Transverse colon (tissue), 4 donors: Measurements from ENCODE around the gene DOK1. TPM values are rescaled to one million over a fixed set of nuclear protein-coding genes. Genes with fewer than 3 reads are reported as not detected.

Source experiments
- DNase-seq: peaks from one replicate; pipeline ENCODE4 v3.0.0-alpha.2; 2019
- H3K27ac ChIP-seq, 4 donors: fragments of 200-600 bp; sonication (generic); 2 replicates each; pipeline ENCODE4 v1.5.1; 2016 to 2018; ENCODE audit warnings: inconsistent platforms in 4 of 4
- H3K27me3 ChIP-seq: fragments of 200-600 bp; sonication (generic); 2 replicates; pipeline ENCODE4 v1.5.1; 2017; ENCODE audit warnings: inconsistent platforms
- H3K36me3 ChIP-seq, 4 donors: fragments of 200-600 bp; sonication (generic); 2 replicates each; pipeline ENCODE4 v1.5.1; 2017 to 2019; ENCODE audit warnings: inconsistent platforms in 4 of 4
- H3K4me1 ChIP-seq, 4 donors: fragments of 200-600 bp; sonication (generic); 2 replicates each; pipeline ENCODE4 v1.5.1; 2017 to 2020; ENCODE audit warnings: inconsistent platforms in 4 of 4
- H3K4me3 ChIP-seq, 4 donors: fragments of 200-600 bp; sonication (generic); 1 replicate in 1 of 4; 2 replicates in 3 of 4; pipeline versions ENCODE4 v1.5.1 to v1.6.1; 2017 to 2019; ENCODE audit warnings: inconsistent platforms in 4 of 4
- H3K9me3 ChIP-seq, 2 donors: fragments of 200-600 bp; sonication (generic); 2 replicates each; pipeline ENCODE4 v1.5.1; 2017 to 2019; ENCODE audit warnings: inconsistent platforms in 2 of 2
- CTCF ChIP-seq, 5 experiments: fragments of 200-600 bp in 3 of 5; fragments of 450-650 bp in 2 of 5; sonication (generic) in 3 of 5; IDR thresholded peaks; 1 replicate in 2 of 5; 2 replicates in 3 of 5; pipeline ENCODE4 v1.5.1; 2016 to 2017; ENCODE audit warnings: antibody characterized with exemption in 5 of 5, inconsistent platforms in 3 of 5, mild to moderate bottlenecking in 2 of 5, moderate library complexity in 1 of 5
- EP300 ChIP-seq: sonication (generic); formaldehyde crosslinking; IDR thresholded peaks from one replicate; pipeline ENCODE4 v1.6.1; 2017; ENCODE audit warnings: antibody characterized with exemption, low read depth
- POLR2A ChIP-seq: fragments of 450-650 bp; IDR thresholded peaks from one replicate; pipeline ENCODE4 v1.6.1; 2016; ENCODE audit warnings: antibody characterized with exemption, mild to moderate bottlenecking, moderate library complexity
- POLR2AphosphoS5 ChIP-seq, 3 donors: sonication (generic); formaldehyde crosslinking; IDR thresholded peaks; one replicate each; pipeline ENCODE4 v1.6.1; 2016; ENCODE audit warnings: antibody characterized with exemption in 3 of 3
- WGBS, 2 donors: methylation state at CpG; one replicate each; pipeline ENCODE4 v1.1.5; 2018; ENCODE audit warnings: low coverage in 1 of 2; 5-methylcytosine and 5-hydroxymethylcytosine counted together
- in situ Hi-C, 4 donors: fragments of 200-750 bp; cut with MboI; loops; one replicate each; pipeline versions ENCODE4 v1.15.0 to v1.15.1; 2017; ENCODE audit warnings: low sequenced_read_pairs in 3 of 4, low pct_ligation_motif_present in 1 of 4, low pct_unique_long_range_greater_than_20kb in 1 of 4
- intact Hi-C: fragments of 100-400 bp; cut with DNase I; formaldehyde crosslinking; loops from one replicate; pipeline ENCODE4 v1.15.1; 2023; ENCODE audit warnings: low total_unique reads
- total RNA-seq, 4 donors: library from RNA; depleted of rRNA; stranded (reverse); fragments of >200 nt; gene quantifications; one replicate each; pipeline ENCODE4 v1.1.0, GENCODE V29; 2016

Gene DOK1
- total RNA-seq, 4 donors from 2014 or later = 14.7 to 21.3 (median 20.1) TPM

GRCh38 chr2:74581463-74581862, 26.9 kb downstream of the DOK1 start:
- TF ChIP-seq POLR2AphosphoS5 (IDR thresholded peaks at IDR 0.05) = no peak
- TF ChIP-seq POLR2A = no peak
- TF ChIP-seq CTCF (IDR thresholded peaks at IDR 0.05) = no peak
- no peak for TF ChIP-seq EP300
- no peaks in the 10 kb centered on the region for H3K36me3 ChIP-seq
- no peaks in the 10 kb centered on the region for H3K4me1 ChIP-seq
- no peak overlapping the region for H3K27ac ChIP-seq
- H3K9me3 ChIP-seq = no peaks in the 10 kb centered on the region
- in situ Hi-C loops = loop anchor here (5.0 to 25.0 kb wide), 3 partner anchors 94 to 97 kb away; partner anchors contain the start of genes CCDC142 (in 3 of the 4), TTC31 (in 3 of the 4) and LBX2 (in 2 of the 4)
- H3K4me3 ChIP-seq = no peak overlapping the region
- intact Hi-C loops = no loop called here
- 81 to 85% methylated on average over 3 of the region's 3 CpGs for WGBS, 2 donors
- H3K27me3 ChIP-seq = no peaks in the 10 kb centered on the region
- no peak for DNase-seq

GRCh38 chr2:74582184-74582583, 27.7 kb downstream of the DOK1 start:
- Histone ChIP-seq H3K9me3 (no peaks in the 10 kb centered on the region), H3K36me3 (no peaks in the 10 kb centered on the region), H3K4me1 (no peaks in the 10 kb centered on the region), H3K27me3 (no peaks in the 10 kb centered on the region), H3K4me3 (no peak overlapping the region), H3K27ac (no peak overlapping the region)
- intact Hi-C loops (no loop called here), in situ Hi-C loops (loop anchor here (5.0 to 25.0 kb wide), 3 partner anchors 95 to 97 kb away; partner anchors contain the start of genes CCDC142 (in 3 of the 4), TTC31 (in 3 of the 4) and LBX2 (in 2 of the 4))
- no peak for DNase-seq
- WGBS, 2 donors = 70 to 74% methylated on average over 2 of the region's 2 CpGs
- TF ChIP-seq POLR2AphosphoS5 (IDR thresholded peaks at IDR 0.05) (no peak), POLR2A (no peak), EP300 (no peak), CTCF (IDR thresholded peaks at IDR 0.05) (no peak)

GRCh38 chr2:74583504-74583903, 29.0 kb downstream of the DOK1 start:
- Histone ChIP-seq H3K4me3 (no peak overlapping the region), H3K27ac (no peak overlapping the region), H3K27me3 (no peaks in the 10 kb centered on the region), H3K36me3 (no peaks in the 10 kb centered on the region), H3K9me3 (no peaks in the 10 kb centered on the region), H3K4me1 (peaks cover 0 to 3% (median 0%) of the 10 kb centered on the region in 4 donors)
- intact Hi-C loops (no loop called here), in situ Hi-C loops (loop anchor here (5.0 to 25.0 kb wide), 3 partner anchors 96 to 99 kb away; partner anchors contain the start of genes CCDC142 (in 3 of the 4), TTC31 (in 3 of the 4) and LBX2 (in 2 of the 4))
- TF ChIP-seq POLR2AphosphoS5 (IDR thresholded peaks at IDR 0.05) = no peak
- no peak for TF ChIP-seq EP300
- TF ChIP-seq POLR2A = no peak
- no peak for TF ChIP-seq CTCF (IDR thresholded peaks at IDR 0.05)
- no peak for DNase-seq

GRCh38 chr2:74584088-74584645, 29.6 kb downstream of the DOK1 start:
- Histone ChIP-seq H3K27ac (no peak overlapping the region), H3K4me3 (no peak overlapping the region), H3K4me1 (peaks cover 0 to 3% (median 0%) of the 10 kb centered on the region in 4 donors), H3K36me3 (no peaks in the 10 kb centered on the region), H3K9me3 (no peaks in the 10 kb centered on the region), H3K27me3 (no peaks in the 10 kb centered on the region)
- no peak for DNase-seq
- TF ChIP-seq POLR2A = no peak
- no peak for TF ChIP-seq CTCF (IDR thresholded peaks at IDR 0.05)
- intact Hi-C loops = no loop called here
- WGBS, 2 donors = 43 to 52% methylated on average over 1 to 2 of the region's 2 CpGs
- in situ Hi-C loops = loop anchor here (5.0 to 25.0 kb wide), 3 partner anchors 97 to 99 kb away; partner anchors contain the start of genes CCDC142 (in 3 of the 4), TTC31 (in 3 of the 4) and LBX2 (in 2 of the 4)
